ENCODE data around the gene SAP25. TPM values are rescaled to one million over a fixed set of nuclear protein-coding genes. Genes with fewer than 3 reads are reported as not detected.

The SAP25 gene
- total and polyA plus RNA-seq, 2 of the 4 experiments (the other 2 are of a cell fraction), result 1.8 TPM; not detected in 1

DNA sequence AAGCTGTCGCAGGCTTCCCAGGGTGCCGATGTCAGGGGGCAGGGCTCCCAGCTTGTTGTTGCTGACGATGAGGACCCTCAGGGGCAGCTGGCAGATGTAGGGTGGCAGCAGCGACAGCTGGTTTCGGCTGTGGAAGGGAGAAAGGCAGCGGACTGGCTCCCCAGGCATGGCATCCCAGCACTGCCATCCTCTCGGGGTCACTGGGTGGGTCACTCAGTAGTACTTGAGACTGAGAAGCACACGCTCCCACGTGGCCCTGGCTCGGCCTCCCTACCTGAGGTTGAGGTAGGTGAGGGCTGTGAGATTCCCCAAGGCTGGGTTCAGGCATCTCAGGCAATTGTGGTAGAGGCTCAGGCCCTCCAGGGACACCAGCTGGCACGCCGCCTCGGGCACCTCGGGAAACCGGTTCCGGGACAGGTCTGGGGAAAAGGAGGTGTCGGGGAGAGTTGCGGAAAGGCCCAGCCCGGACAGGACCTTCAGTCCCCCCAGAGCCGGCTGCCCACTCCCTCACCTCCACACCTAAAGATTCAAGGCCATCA, 8.4 kb upstream of the SAP25 start:
- CTCF ChIA-PET, result no interaction called here
- Histone ChIP-seq H3K9me1 (ENCODE audit: insufficient read depth, low read length) (peaks cover 5% of the 10 kb centered on the region), H3K9ac (ENCODE audit: low read depth, low read length) (no peak overlapping the region), H3K4me1 (ENCODE audit: control insufficient read depth, insufficient read depth, low read length) (peaks cover 12% of the 10 kb centered on the region), H3K4ac (ENCODE audit: low read depth, low read length) (no peak overlapping the region), H4K91ac (ENCODE audit: insufficient read depth, low read depth, low read length) (no peak overlapping the region), H3K18ac (ENCODE audit: low read depth, low read length) (no peak overlapping the region), H4K5ac (ENCODE audit: low read depth, low read length) (no peak overlapping the region), H3K27me3 (ENCODE audit: control insufficient read depth, insufficient read depth, low read length) (no peaks in the 10 kb centered on the region), H3K56ac (ENCODE audit: extremely low read depth, insufficient read depth, low read length) (no peak overlapping the region), H2AFZ (replicated peaks; ENCODE audit: low read length, poor library complexity) (no peak overlapping the region), H3K79me1 (ENCODE audit: low read depth in 1 of 2, low read length in 2 of 2) (peaks cover 17 to 70% of the 10 kb centered on the region in 2 experiments), H3K4me2 (ENCODE audit: low read depth, low read length) (no peak overlapping the region), H4K8ac (ENCODE audit: low read depth in 2 of 2, low read length in 2 of 2) (no peak overlapping the region), H3K4me3 (ENCODE audit: insufficient read depth, low read depth, low read length) (no peak overlapping the region), H3K23ac (ENCODE audit: low read depth, low read length) (peak overlapping the region; percentile 8; the same call in 1 of the 2 replicates), H3K36me3 (ENCODE audit: control insufficient read depth, insufficient read depth, low read length) (peaks cover 50% of the 10 kb centered on the region), H2BK20ac (ENCODE audit: low read depth, low read length) (no peak overlapping the region), H3K27ac (ENCODE audit: insufficient read depth, low read length) (peak overlapping the region; percentile 7; the same call in 1 of the 2 replicates), H2AK5ac (ENCODE audit: low read depth, low read length) (no peak overlapping the region), H4K20me1 (ENCODE audit: insufficient read depth, low read length) (peaks cover 39% of the 10 kb centered on the region), H2BK15ac (ENCODE audit: low read depth, low read length) (no peak overlapping the region), H2AK9ac (replicated peaks; ENCODE audit: low read depth, low read length, poor library complexity) (no peak overlapping the region), H2BK5ac (ENCODE audit: low read depth, low read length, poor library complexity, severe bottlenecking) (no peak overlapping the region), H3K9me3 (ENCODE audit: control insufficient read depth, insufficient read depth, low read length) (no peaks in the 10 kb centered on the region), H2BK120ac (ENCODE audit: low read depth, low read length) (no peak overlapping the region), H3K14ac (replicated peaks; ENCODE audit: low read depth, low read length) (no peak overlapping the region)
- TF ChIP-seq MXI1 (IDR thresholded peaks at IDR 0.05; ENCODE audit: borderline replicate concordance, low read depth, low read length) (no peak), CEBPB (IDR thresholded peaks at IDR 0.05; ENCODE audit: low read depth, low read length) (no peak), POLR2A (IDR thresholded peaks at IDR 0.05; ENCODE audit: low read depth, low read length) (no peak), SMC3 (IDR thresholded peaks at IDR 0.05; ENCODE audit: low read depth, low read length) (no peak), FOS (IDR thresholded peaks at IDR 0.05; ENCODE audit: low read depth, low read length) (no peak), MAZ (IDR thresholded peaks at IDR 0.05; ENCODE audit: borderline replicate concordance, low read depth, low read length) (no peak), MAFK (IDR thresholded peaks at IDR 0.05; ENCODE audit: low read depth, low read length) (no peak), RFX5 (IDR thresholded peaks at IDR 0.05; ENCODE audit: low read depth, low read length) (no peak), RAD21 (IDR thresholded peaks at IDR 0.05; ENCODE audit: low read length) (no peak), NFE2L2 (IDR thresholded peaks at IDR 0.05; ENCODE audit: low read depth, low read length) (no peak), RCOR1 (IDR thresholded peaks at IDR 0.05; ENCODE audit: insufficient replicate concordance, low read length) (no peak), CHD1 (IDR thresholded peaks at IDR 0.05; ENCODE audit: low read depth, low read length) (no peak), BHLHE40 (IDR thresholded peaks at IDR 0.05; ENCODE audit: low read depth, low read length) (no peak), USF2 (IDR thresholded peaks at IDR 0.05; ENCODE audit: low read depth, low read length) (no peak)
- TF ChIP-seq, protein P1, sequence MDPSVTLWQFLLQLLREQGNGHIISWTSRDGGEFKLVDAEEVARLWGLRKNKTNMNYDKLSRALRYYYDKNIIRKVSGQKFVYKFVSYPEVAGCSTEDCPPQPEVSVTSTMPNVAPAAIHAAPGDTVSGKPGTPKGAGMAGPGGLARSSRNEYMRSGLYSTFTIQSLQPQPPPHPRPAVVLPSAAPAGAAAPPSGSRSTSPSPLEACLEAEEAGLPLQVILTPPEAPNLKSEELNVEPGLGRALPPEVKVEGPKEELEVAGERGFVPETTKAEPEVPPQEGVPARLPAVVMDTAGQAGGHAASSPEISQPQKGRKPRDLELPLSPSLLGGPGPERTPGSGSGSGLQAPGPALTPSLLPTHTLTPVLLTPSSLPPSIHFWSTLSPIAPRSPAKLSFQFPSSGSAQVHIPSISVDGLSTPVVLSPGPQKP (IDR thresholded peaks at IDR 0.05; ENCODE audit: borderline replicate concordance, low read depth, low read length), result no peak
- TF ChIP-seq, protein P2, sequence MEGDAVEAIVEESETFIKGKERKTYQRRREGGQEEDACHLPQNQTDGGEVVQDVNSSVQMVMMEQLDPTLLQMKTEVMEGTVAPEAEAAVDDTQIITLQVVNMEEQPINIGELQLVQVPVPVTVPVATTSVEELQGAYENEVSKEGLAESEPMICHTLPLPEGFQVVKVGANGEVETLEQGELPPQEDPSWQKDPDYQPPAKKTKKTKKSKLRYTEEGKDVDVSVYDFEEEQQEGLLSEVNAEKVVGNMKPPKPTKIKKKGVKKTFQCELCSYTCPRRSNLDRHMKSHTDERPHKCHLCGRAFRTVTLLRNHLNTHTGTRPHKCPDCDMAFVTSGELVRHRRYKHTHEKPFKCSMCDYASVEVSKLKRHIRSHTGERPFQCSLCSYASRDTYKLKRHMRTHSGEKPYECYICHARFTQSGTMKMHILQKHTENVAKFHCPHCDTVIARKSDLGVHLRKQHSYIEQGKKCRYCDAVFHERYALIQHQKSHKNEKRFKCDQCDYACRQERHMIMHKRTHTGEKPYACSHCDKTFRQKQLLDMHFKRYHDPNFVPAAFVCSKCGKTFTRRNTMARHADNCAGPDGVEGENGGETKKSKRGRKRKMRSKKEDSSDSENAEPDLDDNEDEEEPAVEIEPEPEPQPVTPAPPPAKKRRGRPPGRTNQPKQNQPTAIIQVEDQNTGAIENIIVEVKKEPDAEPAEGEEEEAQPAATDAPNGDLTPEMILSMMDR (conservative IDR thresholded peaks at IDR 0.05; ENCODE audit: low read depth, low read length), result no peak
- 87% methylated on average over 4 of the region's 20 CpGs; no CpG with 5 or more reads in 1 of the 2 experiments for WGBS, 2 experiments (ENCODE audit: extremely low coverage in 2 of 2, insufficient read length in 1 of 2)
- no peak for DNase-seq
- intact Hi-C loops (cut with micrococcal nuclease), result loop anchor here (10.0 kb wide), 1 partner anchor 253 kb away; no protein-coding TSS in a partner anchor
- in situ Hi-C loops (cut with MboI; ENCODE audit: low sequenced_read_pairs), result loop anchor here (25.0 kb wide), 1 partner anchor 280 kb away; the partner anchor contains the start of genes SLC12A9 and TRIP6
- no peak for ATAC-seq (ENCODE audit: low read depth)
- dilution Hi-C loops (cut with HindIII; ENCODE audit: low sequenced_read_pairs, unreplicated experiment), result no loop called here
- POLR2A ChIA-PET (ENCODE audit: unreplicated experiment), result interaction anchor here (0.6 kb wide), 1 partner anchor 130 kb away, joined by 4 read pairs; no protein-coding TSS in a partner anchor
- no TSS peak for BruUV-seq (replicated peaks)
